BJ (cell line): Measurements from ENCODE around the gene SH3YL1. TPM values are rescaled to one million over a fixed set of nuclear protein-coding genes. Genes with fewer than 3 reads are reported as not detected.
A peak's percentile ranks its signal among the peaks of the same experiment; 100 is the strongest.
"Not testable (repeated sequence)": the region's sequence is repeated elsewhere in the genome, so short reads cannot be mapped to it uniquely, and the experiment has no call there.

Experiments used
- CTCF ChIA-PET: fragments of 350-600 bp; formaldehyde crosslinking; extraction: SDS; loops from one replicate; lab custom pipeline; 2021; ENCODE audit warnings: antibody characterized with exemption, inconsistent platforms; lab: Yijun Ruan, JAX
- POLR2A ChIA-PET: fragments of 300-600 bp; sonication (Branson Sonifier 250); formaldehyde crosslinking; extraction: SDS; loops from one replicate; lab custom pipeline; 2021; ENCODE audit warnings: antibody characterized with exemption; lab: Charles Lee
- DNase-seq: peaks from one replicate; pipeline ENCODE4 v3.0.0-alpha.2; 2011; ENCODE audit warnings: low read depth
- H3K27me3 ChIP-seq: 2 replicates; pipeline ENCODE4 v1.6.0; 2011; ENCODE audit warnings: low read length; ENCODE audit not compliant: control insufficient read depth, insufficient read depth
- H3K36me3 ChIP-seq: 2 replicates; pipeline ENCODE4 v1.5.1; 2011; ENCODE audit warnings: low read length; ENCODE audit not compliant: control insufficient read depth, insufficient read depth
- H3K4me3 ChIP-seq: 2 replicates; pipeline ENCODE4 v1.5.1; 2011; ENCODE audit warnings: low read depth, mild to moderate bottlenecking, control low read depth, low read length
- polyA plus RNA-seq: library from polyadenylated mRNA; depleted of rRNA; stranded (reverse); fragments of >200 nt; gene quantifications from 2 replicates; pipeline ENCODE4 v1.2.3, GENCODE V29; 2011; rRNA removed
- TF ChIP-seq, protein P1 (sequence below): IDR thresholded peaks from 2 replicates; pipeline ENCODE4 v1.5.1; 2011; ENCODE audit warnings: low read depth, mild to moderate bottlenecking, control low read depth, inconsistent platforms, low read length, moderate library complexity; ENCODE audit not compliant: insufficient read depth

SH3YL1 gene
- polyA plus RNA-seq, 1 experiment, result 19.0 TPM

DNA sequence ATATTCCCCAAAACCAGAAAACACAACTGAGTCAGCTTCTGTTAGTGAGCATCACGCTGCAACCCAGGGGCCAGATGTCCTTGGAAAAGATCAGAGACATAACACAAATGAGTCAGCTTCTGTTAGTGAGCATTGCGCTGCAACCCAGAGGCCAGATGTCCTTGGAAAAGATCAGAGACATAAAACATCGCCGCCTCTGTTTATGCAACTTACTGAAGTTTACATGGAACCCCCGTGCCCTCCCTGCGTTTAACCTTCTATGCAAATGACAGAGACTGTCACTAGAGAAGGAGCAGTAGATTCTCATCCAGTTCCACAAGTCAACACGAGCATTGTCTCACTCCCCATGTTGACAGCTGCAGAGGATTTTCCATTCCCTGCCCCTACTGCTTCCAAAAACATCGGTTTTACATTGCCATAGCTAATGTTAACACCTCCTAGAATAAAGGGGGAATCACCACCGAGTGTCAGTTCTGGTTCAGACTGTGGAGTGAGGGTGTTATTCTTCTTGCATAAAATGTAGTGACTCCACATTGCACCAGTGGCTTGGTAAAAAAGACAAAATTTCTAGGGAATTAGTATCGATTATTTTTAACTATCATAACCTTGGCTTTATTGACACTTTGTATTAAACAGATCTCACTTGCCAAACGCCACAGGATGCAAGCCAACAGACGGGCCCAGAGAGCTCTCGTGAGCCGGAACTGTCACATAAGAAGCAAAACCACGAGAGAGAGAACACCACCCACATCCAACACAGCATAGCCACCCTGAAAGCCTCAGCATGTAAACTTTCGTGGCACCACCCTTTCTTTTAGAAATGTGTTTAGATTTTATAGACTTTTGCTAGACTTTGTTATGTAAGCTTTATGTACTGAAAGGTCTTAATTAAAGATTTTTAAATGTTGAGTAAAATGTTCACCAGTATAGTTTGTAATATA lies 87.7 kb downstream of the SH3YL1 start:
- Histone ChIP-seq H3K36me3 (no peaks in the 10 kb centered on the region), H3K4me3 (no peak overlapping the region), H3K27me3 (no peaks in the 10 kb centered on the region)
- TF ChIP-seq, protein P1, sequence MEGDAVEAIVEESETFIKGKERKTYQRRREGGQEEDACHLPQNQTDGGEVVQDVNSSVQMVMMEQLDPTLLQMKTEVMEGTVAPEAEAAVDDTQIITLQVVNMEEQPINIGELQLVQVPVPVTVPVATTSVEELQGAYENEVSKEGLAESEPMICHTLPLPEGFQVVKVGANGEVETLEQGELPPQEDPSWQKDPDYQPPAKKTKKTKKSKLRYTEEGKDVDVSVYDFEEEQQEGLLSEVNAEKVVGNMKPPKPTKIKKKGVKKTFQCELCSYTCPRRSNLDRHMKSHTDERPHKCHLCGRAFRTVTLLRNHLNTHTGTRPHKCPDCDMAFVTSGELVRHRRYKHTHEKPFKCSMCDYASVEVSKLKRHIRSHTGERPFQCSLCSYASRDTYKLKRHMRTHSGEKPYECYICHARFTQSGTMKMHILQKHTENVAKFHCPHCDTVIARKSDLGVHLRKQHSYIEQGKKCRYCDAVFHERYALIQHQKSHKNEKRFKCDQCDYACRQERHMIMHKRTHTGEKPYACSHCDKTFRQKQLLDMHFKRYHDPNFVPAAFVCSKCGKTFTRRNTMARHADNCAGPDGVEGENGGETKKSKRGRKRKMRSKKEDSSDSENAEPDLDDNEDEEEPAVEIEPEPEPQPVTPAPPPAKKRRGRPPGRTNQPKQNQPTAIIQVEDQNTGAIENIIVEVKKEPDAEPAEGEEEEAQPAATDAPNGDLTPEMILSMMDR, result no peak
- ChIA-PET CTCF (interaction anchor here (0.7 to 2.8 kb wide), 2 partner anchors 114 to 1784 kb away, joined by 3 to 13 read pairs; no protein-coding TSS in a partner anchor), POLR2A (no interaction called here)
- DNase-seq, result peak; percentile 15

DNA sequence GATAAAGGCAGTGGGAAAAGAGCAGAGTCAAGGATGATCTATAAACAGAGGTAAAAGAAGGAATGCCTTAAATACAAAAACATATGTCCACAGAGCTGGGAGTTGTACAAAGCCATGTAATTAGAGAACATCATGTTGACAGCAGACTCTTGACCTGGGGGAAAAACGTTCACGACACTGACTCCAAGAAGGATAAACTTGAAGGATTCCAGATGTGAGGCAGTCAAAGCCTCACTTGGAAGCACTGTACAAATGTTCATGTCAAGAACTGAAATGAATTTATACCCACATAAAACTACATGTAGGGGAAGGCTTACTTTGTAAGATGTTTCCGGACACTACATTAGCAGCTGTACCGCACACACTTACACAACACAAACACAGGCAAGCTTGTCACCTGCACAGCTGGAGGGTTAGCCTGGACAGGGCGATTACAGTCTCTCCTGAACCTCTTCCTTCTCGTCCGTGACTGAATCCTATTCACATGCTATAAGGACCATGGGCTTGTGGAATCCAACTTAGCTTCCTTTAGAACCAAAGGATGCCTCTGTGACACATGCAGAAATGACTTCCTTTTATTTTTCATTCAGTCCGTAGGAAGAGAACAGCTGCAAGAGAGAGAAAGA lies 88.6 kb downstream of the SH3YL1 start:
- CTCF ChIA-PET, result interaction anchor here (0.7 to 2.8 kb wide), 2 partner anchors 114 to 1785 kb away, joined by 3 to 13 read pairs; no protein-coding TSS in a partner anchor
- TF ChIP-seq, protein P1, result no peak
- DNase-seq, result no peak
- Histone ChIP-seq H3K27me3 (no peaks in the 10 kb centered on the region), H3K4me3 (no peak overlapping the region), H3K36me3 (no peaks in the 10 kb centered on the region)
- POLR2A ChIA-PET, result no interaction called here

DNA sequence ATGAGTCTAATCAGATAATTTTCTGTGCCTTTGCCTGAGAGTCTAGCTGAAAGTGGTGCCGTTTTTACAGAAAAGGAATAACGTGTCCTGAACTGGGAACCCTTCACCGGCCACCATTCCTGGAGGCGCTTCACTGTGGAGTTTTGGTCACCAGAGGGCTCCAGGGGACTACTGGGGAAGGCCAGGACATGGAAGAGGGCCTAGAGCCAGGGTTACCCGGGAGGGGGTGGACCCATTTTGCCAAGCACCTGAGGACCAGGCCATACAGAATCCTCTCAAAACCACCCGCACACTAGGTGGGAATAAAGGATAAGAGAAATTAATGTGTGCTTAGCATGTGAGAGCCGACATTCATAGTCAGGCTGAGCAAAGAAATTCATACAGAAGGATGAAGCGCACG lies 91.7 kb downstream of the SH3YL1 start:
- TF ChIP-seq, protein P1, result peak; percentile 34
- H3K36me3 ChIP-seq, H3K4me3 ChIP-seq, H3K27me3 ChIP-seq, POLR2A ChIA-PET, DNase-seq: not testable (repeated sequence)
- CTCF ChIA-PET, result interaction anchor here (0.7 to 2.2 kb wide), 4 partner anchors 11 to 118 kb away, joined by 3 to 4 read pairs (median 4); partner anchors contain the start of gene ALKAL2

DNA sequence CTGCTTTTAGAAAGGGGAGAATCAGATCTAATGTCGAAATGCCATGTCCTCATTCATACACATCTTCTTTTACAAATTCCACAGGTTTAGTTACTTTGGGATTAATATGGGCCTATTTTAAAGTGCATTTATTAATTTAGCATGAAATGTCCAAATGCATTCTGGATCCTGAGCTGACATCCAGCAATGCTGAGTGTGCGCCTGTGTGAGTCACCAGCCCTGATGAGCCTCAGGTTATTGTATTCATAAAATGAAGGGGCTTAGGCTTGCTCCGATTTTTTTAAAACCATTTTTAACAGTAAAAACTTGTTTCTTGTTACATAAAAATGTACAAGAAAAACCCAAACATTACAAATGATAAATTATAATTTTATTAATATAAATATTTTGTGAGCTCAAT lies 94.1 kb downstream of the SH3YL1 start:
- ChIA-PET CTCF (no interaction called here), POLR2A (no interaction called here)
- TF ChIP-seq, protein P1, result no peak
- Histone ChIP-seq H3K4me3 (no peak overlapping the region), H3K27me3 (no peaks in the 10 kb centered on the region), H3K36me3 (no peaks in the 10 kb centered on the region)
- DNase-seq, result no peak

Other genes starting within 250 kb of the SH3YL1 start
- not detected in 2 replicates for gene FAM110C, start 217.5 kb downstream of the SH3YL1 start, polyA plus RNA-seq
- gene ACP1, start 915 bp upstream of the SH3YL1 start, polyA plus RNA-seq, result 129 and 135 TPM in 2 replicates
- gene ALKAL2, start 24.1 kb upstream of the SH3YL1 start, polyA plus RNA-seq, result not detected in 2 replicates